IMR-90 (cell line): ENCODE measurements around the gene IGSF9B. TPM values are rescaled to one million over a fixed set of nuclear protein-coding genes. Genes with fewer than 3 reads are reported as not detected.

ENCODE experiments used
- ATAC-seq: fragments of 200-7000 bp; cut with Tn5 transposase; 2 replicates; pipeline ENCODE4 v1.9.1; 2020; ENCODE audit warnings: low read depth, mild to moderate bottlenecking, moderate library complexity
- BruUV-seq: library from RNA; stranded (reverse); fragments of 400-500 nt; replicated peaks from 2 replicates; lab custom pipeline; 2021; lab: Mats Ljungman, UMichigan
- CTCF ChIA-PET: fragments of 300-600 bp; formaldehyde crosslinking; extraction: SDS; loops from one replicate; lab custom pipeline; 2021; ENCODE audit warnings: antibody characterized with exemption; lab: Yijun Ruan, JAX
- POLR2A ChIA-PET: fragments of 300-600 bp; sonication (Branson Sonifier 250); formaldehyde crosslinking; loops from one replicate; lab custom pipeline; 2022; ENCODE audit warnings: antibody characterized with exemption; ENCODE audit not compliant: unreplicated experiment; lab: Charles Lee
- DNase-seq: peaks from one replicate; pipeline ENCODE4 v3.0.0; 2013
- H2AFZ ChIP-seq: replicated peaks from 2 replicates; pipeline ENCODE3; 2013; ENCODE audit warnings: low read length, mild to moderate bottlenecking; ENCODE audit not compliant: poor library complexity
- H2AK5ac ChIP-seq: 2 replicates; pipeline ENCODE4 v1.6.1; 2013; ENCODE audit warnings: low read depth, low read length, inconsistent platforms
- H2AK9ac ChIP-seq: replicated peaks from 2 replicates; pipeline ENCODE3; 2013; ENCODE audit warnings: mild to moderate bottlenecking, low read depth, low read length, moderate library complexity; ENCODE audit not compliant: poor library complexity
- H2BK120ac ChIP-seq: 2 replicates; pipeline ENCODE4 v1.6.1; 2013; ENCODE audit warnings: low read depth, low read length, inconsistent platforms
- H2BK15ac ChIP-seq: 3 replicates; pipeline ENCODE4 v1.6.1; 2013; ENCODE audit warnings: low read depth, low read length, inconsistent platforms
- H2BK20ac ChIP-seq: 2 replicates; pipeline ENCODE4 v1.6.1; 2013; ENCODE audit warnings: low read depth, mild to moderate bottlenecking, inconsistent platforms, low read length, moderate library complexity
- H2BK5ac ChIP-seq: 2 replicates; pipeline ENCODE4 v1.6.1; 2013; ENCODE audit warnings: mild to moderate bottlenecking, low read depth, low read length, inconsistent platforms; ENCODE audit not compliant: poor library complexity, severe bottlenecking
- H3K14ac ChIP-seq: replicated peaks from 2 replicates; pipeline ENCODE4 v1.6.1; 2013; ENCODE audit warnings: low read depth, low read length, inconsistent platforms
- H3K18ac ChIP-seq: 2 replicates; pipeline ENCODE4 v1.6.1; 2013; ENCODE audit warnings: low read depth, low read length, control low read depth
- H3K23ac ChIP-seq: 2 replicates; pipeline ENCODE4 v1.6.1; 2013; ENCODE audit warnings: low read depth, low read length, inconsistent platforms
- H3K27ac ChIP-seq: 2 replicates; pipeline ENCODE4 v1.5.1; 2013; ENCODE audit warnings: mild to moderate bottlenecking, control low read depth, low read length; ENCODE audit not compliant: insufficient read depth
- H3K27me3 ChIP-seq: 2 replicates; pipeline ENCODE4 v1.6.1; 2013; ENCODE audit warnings: low read length; ENCODE audit not compliant: control insufficient read depth, insufficient read depth
- H3K36me3 ChIP-seq: 2 replicates; pipeline ENCODE4 v1.6.1; 2013; ENCODE audit warnings: low read length, mixed read lengths; ENCODE audit not compliant: control insufficient read depth, insufficient read depth
- H3K4ac ChIP-seq: 2 replicates; pipeline ENCODE4 v1.6.1; 2013; ENCODE audit warnings: low read depth, low read length, inconsistent platforms
- H3K4me1 ChIP-seq: 2 replicates; pipeline ENCODE4 v1.6.1; 2013; ENCODE audit warnings: low read length, mixed read lengths; ENCODE audit not compliant: control insufficient read depth, insufficient read depth
- H3K4me2 ChIP-seq: 2 replicates; pipeline ENCODE4 v1.6.1; 2013; ENCODE audit warnings: low read depth, mild to moderate bottlenecking, control low read depth, low read length, moderate library complexity
- H3K4me3 ChIP-seq: 2 replicates; pipeline ENCODE4 v1.5.1; 2013; ENCODE audit warnings: low read depth, mild to moderate bottlenecking, control low read depth, low read length, moderate library complexity; ENCODE audit not compliant: insufficient read depth
- H3K56ac ChIP-seq: 2 replicates; pipeline ENCODE4 v1.6.1; 2013; ENCODE audit warnings: low read length, inconsistent platforms; ENCODE audit not compliant: insufficient read depth; ENCODE audit errors: extremely low read depth
- H3K79me1 ChIP-seq, 2 experiments: 2 replicates each; pipeline ENCODE4 v1.6.1; 2013; ENCODE audit warnings: low read length in 2 of 2, inconsistent platforms in 1 of 2, low read depth in 1 of 2
- H3K9ac ChIP-seq: 2 replicates; pipeline ENCODE4 v1.6.1; 2013; ENCODE audit warnings: low read depth, low read length, control low read depth
- H3K9me1 ChIP-seq: 2 replicates; pipeline ENCODE4 v1.6.1; 2013; ENCODE audit warnings: low read length, inconsistent platforms; ENCODE audit not compliant: insufficient read depth
- H3K9me3 ChIP-seq: 2 replicates; pipeline ENCODE4 v1.6.1; 2013; ENCODE audit warnings: low read length; ENCODE audit not compliant: control insufficient read depth, insufficient read depth
- H4K20me1 ChIP-seq: 2 replicates; pipeline ENCODE4 v1.6.1; 2013; ENCODE audit warnings: low read length, inconsistent platforms; ENCODE audit not compliant: insufficient read depth
- H4K5ac ChIP-seq: 2 replicates; pipeline ENCODE4 v1.6.1; 2013; ENCODE audit warnings: mild to moderate bottlenecking, low read depth, low read length, control low read depth
- H4K8ac ChIP-seq, 2 experiments: 2 replicates each; pipeline ENCODE4 v1.6.1; 2013; ENCODE audit warnings: low read depth in 2 of 2, low read length in 2 of 2, control low read depth in 1 of 2, inconsistent platforms in 1 of 2
- H4K91ac ChIP-seq: 2 replicates; pipeline ENCODE4 v1.6.1; 2013; ENCODE audit warnings: low read depth, low read length, inconsistent platforms; ENCODE audit not compliant: insufficient read depth
- BHLHE40 ChIP-seq: fragments of 150-350 bp; IDR thresholded peaks from 2 replicates; pipeline ENCODE4 v1.6.1; 2016; ENCODE audit warnings: mild to moderate bottlenecking, low read depth, low read length
- POLR2A ChIP-seq: IDR thresholded peaks from 2 replicates; pipeline ENCODE4 v1.6.1; 2012; ENCODE audit warnings: mild to moderate bottlenecking, low read depth, low read length
- WGBS, 2 experiments: methylation state at CpG; one replicate each; pipeline versions ENCODE4 v1.1.5 to v1.1.7; 2013; ENCODE audit warnings: missing lambda C conversion rate in 2 of 2; ENCODE audit not compliant: insufficient read length in 1 of 2; ENCODE audit errors: extremely low coverage in 2 of 2; 5-methylcytosine and 5-hydroxymethylcytosine counted together
- dilution Hi-C: fragments of 300-500 bp; cut with HindIII; formaldehyde crosslinking; loops from one replicate; pipeline ENCODE4 v1.14.3; 2018; ENCODE audit warnings: low sequenced_read_pairs; ENCODE audit not compliant: unreplicated experiment
- in situ Hi-C: fragments of 300-500 bp; cut with MboI; formaldehyde crosslinking; loops from 3 replicates; pipeline ENCODE4 v1.14.3; 2019; ENCODE audit warnings: low sequenced_read_pairs, inconsistent platforms, mixed read lengths
- intact Hi-C: fragments of 100-400 bp; cut with micrococcal nuclease; formaldehyde crosslinking; loops from 2 replicates; pipeline ENCODE4 v1.10.0; 2022
- polyA plus RNA-seq, 3 experiments: library from polyadenylated mRNA; depleted of rRNA; stranded (reverse); fragments of >200 nt; gene quantifications; 2 replicates each; pipeline ENCODE4 v1.2.3, GENCODE V29; 2012; ENCODE audit warnings: low replicate concordance in 1 of 3
- total RNA-seq: library from RNA; depleted of rRNA; stranded (reverse); fragments of >200 nt; gene quantifications from 2 replicates; pipeline ENCODE4 v1.2.3, GENCODE V29; 2012

Gene IGSF9B
- total and polyA plus RNA-seq, 2 of the 4 experiments (the other 2 are of a cell fraction): under 0.01 to 0.10 TPM

- no peaks in the 10 kb centered on the region for H3K79me1 ChIP-seq
- H2BK5ac ChIP-seq: no peak overlapping the region
- no peak overlapping the region for H4K5ac ChIP-seq
- DNase-seq (no peak), ATAC-seq (no peak)
- no peak overlapping the region for H4K91ac ChIP-seq
- no peak overlapping the region for H4K8ac ChIP-seq
- POLR2A ChIA-PET: no interaction called here
- TF ChIP-seq POLR2A: no peak
- TF ChIP-seq BHLHE40: no peak
- no peak overlapping the region for H3K18ac ChIP-seq
- no peak overlapping the region for H3K23ac ChIP-seq
- H3K4me3 ChIP-seq: no peak overlapping the region
- H2AK9ac ChIP-seq: no peak overlapping the region
- intact Hi-C loops (no loop called here), in situ Hi-C loops (no loop called here), dilution Hi-C loops (no loop called here)
- H3K4me1 ChIP-seq: no peaks in the 10 kb centered on the region
- 91% methylated on average over 6 of the region's 8 CpGs; no CpG with 5 or more reads in 1 of the 2 experiments for WGBS, 2 experiments
- H3K9ac ChIP-seq: no peak overlapping the region
- H3K27me3 ChIP-seq: no peaks in the 10 kb centered on the region
- H4K20me1 ChIP-seq: no peaks in the 10 kb centered on the region
- H2BK20ac ChIP-seq: no peak overlapping the region
- H2AFZ ChIP-seq: no peak overlapping the region
- no peak overlapping the region for H3K27ac ChIP-seq
- no peaks in the 10 kb centered on the region; the same call in 1 of the 2 replicates for H3K9me3 ChIP-seq
- CTCF ChIA-PET: no interaction called here
- H3K14ac ChIP-seq: no peak overlapping the region
- H2BK15ac ChIP-seq: no peak overlapping the region
- H2BK120ac ChIP-seq: no peak overlapping the region
- no TSS peak for BruUV-seq
- no peak overlapping the region for H3K4ac ChIP-seq
- no peak overlapping the region for H3K56ac ChIP-seq
- no peaks in the 10 kb centered on the region for H3K36me3 ChIP-seq
- no peak overlapping the region for H2AK5ac ChIP-seq
- no peaks in the 10 kb centered on the region for H3K9me1 ChIP-seq
- H3K4me2 ChIP-seq: no peak overlapping the region
Measured at GRCh38 chr11:133938166-133938565, 18.6 kb downstream of the IGSF9B start.
